Measurements from ENCODE around the gene BZW2.

BZW2 gene

DNA sequence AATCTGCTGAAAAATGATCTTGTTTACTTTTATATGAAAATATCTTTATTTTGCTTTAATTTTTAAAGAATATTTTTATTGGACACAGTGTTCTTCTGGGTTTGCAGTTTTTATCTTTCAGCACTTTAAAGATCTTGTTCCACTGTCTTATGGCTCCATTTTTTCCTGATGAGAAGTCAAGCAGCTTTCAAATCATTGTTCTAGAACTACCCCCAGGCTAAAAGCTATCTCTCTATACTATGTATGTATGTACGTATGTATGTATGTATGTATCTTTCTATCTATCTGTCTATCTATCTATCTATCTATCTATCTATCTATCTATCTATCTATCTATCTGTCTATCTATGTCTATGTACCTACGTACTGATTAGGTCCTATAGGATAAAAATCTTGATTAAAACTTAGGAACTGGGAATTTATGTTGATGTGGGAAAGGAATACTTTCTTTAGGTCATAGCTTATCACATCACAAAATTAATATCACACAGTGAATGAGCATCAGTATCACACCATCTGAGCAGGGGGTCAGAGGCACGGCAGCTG, 72.2 kb downstream of the BZW2 start:
- DNase-seq (ENCODE audit: low read depth, low spot score), result no peak

DNA sequence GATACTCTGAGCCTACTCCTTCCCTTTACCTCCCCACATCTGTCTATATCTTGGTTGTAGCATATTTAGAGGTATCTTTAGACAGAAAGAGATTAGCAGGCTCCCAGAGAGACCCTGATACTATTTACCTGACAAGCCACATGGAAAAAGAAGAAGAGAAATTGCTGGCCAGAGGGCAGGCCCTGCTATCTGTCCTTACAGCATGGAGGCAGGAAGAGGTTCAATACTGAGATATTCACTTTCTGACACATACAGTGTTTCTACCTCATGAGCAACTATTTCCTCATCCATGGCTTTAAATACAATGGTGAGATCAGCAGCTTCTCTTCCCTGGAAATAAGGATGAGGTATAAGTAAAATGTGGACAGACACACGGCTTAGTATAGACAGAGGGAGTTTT, 73.7 kb downstream of the BZW2 start:
- no peak for DNase-seq (ENCODE audit: low read depth, low spot score)

DNA sequence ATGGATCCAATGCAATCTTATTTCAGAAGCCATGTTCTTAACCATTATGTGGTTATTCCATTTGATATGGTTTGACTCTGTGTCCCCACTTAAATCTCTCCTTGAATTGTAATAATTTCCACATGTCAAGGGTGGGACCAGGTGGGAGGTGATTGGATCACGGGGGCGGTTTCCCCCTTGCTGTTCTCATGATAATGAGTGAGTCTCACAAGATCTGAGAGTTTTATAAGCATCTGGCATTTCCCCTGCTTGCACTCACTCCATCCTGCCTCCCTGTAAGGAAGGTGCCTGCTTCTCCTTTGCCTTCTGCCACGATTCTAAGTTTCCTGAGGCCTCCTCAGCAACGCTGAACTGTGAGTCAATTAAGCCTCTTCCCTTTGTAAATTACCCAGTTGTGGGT, 75.6 kb downstream of the BZW2 start:
- DNase-seq (ENCODE audit: low read depth, low spot score), result no peak

DNA sequence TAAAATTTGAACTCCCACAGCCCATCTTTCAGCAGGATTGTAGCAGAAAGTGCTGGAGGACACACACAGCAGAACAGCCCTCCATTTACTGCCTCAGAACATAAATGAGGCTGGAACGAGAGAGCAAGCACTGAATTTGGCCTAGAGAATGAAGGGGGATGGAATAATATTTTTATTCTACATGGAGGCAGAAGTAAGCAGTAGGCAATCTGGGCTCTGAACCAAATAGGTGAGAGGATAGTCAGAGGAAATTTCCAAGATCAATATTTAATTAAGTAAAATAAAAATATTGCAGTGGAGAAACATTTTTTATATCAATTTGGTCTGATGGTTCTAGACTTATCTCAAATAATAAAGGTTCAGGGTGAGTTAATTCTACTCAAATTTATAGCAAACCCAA, 78.4 kb downstream of the BZW2 start:
- DNase-seq (ENCODE audit: low read depth, low spot score), result no peak

DNA sequence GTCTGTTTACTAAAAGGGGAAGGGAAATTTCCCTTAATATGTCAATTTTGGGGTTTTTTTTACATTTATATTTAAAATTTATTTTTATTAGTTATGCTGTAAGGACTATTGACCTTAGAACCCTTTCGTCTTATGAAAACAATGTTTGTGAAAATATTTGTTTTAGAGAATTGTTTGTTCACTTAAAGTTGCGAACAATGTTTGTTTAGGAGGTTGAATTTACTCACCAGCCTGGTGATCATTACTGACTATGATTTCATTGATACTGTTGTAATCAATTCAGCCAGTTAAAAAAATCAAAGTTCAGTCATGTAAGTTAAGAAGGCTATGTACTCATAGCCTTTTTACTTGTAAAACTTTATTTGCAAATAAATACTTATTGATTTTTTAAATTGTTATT, 80.2 kb downstream of the BZW2 start:
- no peak for DNase-seq (ENCODE audit: low read depth, low spot score)

DNA sequence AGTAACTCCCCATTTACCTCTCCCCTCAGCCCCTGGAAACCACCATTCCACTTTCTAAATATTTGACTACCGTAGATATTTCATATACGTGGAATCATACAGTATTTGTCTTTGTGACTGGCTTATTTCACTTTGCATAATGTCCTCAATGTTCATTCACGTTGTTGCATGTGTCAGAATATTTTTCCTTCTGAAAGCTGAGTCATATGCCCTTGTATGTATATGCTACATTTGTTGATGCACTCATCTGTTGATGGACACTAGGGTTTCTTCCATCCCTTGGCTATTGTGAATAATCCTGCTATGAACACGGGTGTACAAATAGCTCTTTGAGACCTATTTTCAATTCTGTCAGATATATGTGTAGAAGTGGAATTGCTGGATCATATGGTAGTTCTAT, 81.8 kb downstream of the BZW2 start:
- DNase-seq (ENCODE audit: low read depth, low spot score), result no peak

DNA sequence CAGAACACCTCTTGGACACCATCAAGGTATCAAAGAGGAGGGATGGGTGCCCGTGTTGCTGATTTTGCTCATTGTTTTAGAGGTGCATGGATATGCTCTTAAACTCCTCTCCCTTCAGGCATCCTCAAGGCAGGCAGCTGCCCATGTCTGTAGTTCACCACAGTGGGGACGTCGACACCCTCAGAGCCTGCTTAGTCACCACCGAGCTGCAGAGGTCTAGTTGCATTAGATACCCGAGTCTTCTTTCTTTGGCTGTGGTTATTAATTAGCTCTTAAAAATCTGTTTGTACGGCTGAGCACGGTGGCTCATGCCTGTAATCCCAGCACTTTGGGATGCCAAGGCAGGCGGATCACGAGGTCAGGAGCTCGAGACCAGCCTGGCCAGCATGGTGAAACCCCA, 82.8 kb downstream of the BZW2 start:
- no peak for DNase-seq (ENCODE audit: low read depth, low spot score)

DNA sequence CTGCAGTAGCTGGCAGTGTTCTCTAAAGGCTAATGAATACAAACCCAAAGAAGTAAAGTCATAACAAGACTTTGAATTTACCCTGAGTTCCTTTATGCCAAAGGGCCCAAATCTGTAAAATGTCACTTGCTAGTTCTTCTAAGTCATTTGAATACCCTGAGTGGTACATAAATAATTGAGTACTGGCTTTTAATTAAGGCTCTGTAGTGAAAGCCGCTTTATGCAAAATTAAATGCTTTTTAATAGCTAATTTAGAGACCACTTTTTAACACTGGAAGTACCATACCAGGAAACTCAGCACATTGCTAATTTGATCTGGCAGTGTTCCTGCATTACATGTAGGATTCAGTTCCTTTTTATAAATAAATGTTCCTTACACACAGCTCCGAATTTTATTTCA, 83.6 kb downstream of the BZW2 start:
- no peak for DNase-seq (ENCODE audit: low read depth, low spot score)

DNA sequence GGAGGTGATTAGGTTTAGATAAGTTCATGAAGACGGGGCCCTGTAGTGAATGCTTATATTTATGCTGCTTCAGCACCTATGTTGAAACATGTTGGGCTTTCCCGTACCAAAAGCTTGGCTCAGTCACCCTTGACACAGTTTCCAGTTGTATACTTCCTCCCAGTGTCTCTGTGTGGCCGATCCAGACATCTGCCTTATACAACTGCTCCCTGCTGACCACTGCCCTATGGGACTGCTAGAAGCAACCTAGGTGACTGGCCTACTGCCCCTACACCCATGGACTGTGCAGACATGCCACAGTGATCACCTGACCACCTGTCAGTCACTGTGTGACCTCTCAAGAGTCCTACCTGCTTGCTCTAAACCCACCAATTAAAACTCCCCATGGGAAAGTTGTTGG, 85.0 kb downstream of the BZW2 start:
- DNase-seq (ENCODE audit: low read depth, low spot score), result no peak

DNA sequence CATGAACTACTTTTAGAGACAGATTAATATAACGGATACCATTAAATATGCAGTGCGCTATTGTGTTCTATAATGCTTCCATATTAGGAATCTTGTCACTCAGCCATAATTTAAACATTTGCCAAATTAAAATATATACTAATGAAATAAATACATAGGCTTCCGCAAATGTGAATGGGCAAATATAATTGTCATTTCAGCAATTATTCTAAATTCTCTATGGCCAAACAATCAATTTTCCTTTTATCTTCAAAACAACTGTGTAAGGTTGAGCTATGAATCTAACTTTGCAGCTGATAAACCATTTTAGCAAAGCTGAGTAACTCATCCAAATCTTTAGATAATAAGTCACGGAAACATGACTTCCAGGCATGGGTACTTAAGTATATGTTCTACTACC, 86.8 kb downstream of the BZW2 start:
- DNase-seq (ENCODE audit: low read depth, low spot score), result no peak

DNA sequence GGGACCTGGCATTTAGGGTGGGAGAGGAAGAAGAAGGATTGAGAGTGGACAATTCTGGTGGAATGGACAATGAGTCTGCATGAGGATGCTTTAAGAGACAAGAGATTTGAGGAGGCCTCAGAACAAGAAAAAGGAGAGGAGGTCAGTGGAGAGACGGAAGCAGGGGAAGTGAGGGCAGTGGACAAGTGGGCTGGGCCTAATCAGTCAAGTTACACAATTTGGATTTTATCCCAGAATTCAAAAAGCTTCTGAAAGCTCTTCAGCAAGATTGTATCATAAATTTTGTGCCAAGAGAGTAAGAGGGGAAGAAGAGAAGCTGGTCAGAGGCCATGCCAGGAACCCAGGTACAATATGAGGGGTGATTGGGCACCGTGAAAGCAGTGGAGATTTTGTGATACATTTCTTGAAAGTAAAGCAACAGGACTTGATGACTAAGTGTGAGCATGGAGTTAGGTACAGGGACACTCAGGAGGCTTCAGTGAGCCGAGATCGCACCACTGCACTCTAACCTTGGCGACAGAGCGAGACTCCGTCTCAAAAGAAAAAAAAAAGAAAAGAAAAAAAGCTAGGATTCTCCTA, 88.3 kb downstream of the BZW2 start:
- DNase-seq (ENCODE audit: low read depth, low spot score), result no peak

DNA sequence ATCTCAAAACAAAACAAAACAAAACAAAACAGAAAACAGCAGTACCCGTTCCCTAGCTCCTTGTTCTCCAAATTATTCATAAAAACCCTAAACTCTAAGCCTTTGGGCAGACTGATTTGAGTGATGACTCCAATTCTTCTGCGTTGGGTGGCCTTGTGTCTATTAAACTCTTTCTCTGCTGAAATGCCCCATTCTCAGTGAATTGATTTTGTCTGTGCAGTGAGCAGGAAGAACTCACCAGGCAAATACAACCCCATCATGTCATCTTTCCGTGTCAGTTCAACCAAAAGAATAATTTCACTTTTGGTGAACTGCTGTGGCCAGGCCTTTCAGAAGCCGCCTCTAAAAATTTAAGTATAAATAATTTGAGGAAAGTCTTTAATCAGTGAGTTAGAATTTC, 89.0 kb downstream of the BZW2 start:
- no peak for DNase-seq (ENCODE audit: low read depth, low spot score)

DNA sequence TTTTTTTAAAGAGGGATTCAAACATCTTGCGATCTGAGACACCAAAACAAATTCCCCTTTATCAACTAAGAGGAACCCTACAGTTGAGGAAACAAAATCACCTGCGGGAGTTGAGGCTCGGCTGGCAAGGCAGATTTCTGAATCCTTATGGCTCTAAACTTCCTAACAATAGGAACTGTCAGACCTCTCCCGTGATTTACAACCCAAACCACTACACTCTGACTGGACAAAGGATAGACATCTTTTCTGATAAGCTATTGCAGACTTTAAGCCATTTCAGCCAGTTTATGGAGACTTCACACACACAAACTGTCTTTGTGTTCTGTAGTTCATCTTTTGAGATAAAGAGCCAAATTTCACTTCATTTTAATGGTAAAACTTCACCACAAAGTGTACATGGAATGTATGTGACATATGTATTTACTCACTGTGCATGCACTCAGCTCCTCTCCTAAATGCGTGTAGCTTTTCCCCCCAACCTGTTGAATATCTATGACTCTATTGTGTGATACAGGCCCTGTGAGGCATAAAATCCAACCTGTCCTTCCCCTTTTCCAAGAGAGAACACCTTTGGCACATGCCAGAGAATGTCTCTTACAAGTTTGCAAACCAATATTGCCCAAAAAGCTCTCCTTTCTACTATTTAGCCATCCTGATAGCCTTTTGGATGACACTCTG, 92.2 kb downstream of the BZW2 start:
- no peak for DNase-seq (ENCODE audit: low read depth, low spot score)

DNA sequence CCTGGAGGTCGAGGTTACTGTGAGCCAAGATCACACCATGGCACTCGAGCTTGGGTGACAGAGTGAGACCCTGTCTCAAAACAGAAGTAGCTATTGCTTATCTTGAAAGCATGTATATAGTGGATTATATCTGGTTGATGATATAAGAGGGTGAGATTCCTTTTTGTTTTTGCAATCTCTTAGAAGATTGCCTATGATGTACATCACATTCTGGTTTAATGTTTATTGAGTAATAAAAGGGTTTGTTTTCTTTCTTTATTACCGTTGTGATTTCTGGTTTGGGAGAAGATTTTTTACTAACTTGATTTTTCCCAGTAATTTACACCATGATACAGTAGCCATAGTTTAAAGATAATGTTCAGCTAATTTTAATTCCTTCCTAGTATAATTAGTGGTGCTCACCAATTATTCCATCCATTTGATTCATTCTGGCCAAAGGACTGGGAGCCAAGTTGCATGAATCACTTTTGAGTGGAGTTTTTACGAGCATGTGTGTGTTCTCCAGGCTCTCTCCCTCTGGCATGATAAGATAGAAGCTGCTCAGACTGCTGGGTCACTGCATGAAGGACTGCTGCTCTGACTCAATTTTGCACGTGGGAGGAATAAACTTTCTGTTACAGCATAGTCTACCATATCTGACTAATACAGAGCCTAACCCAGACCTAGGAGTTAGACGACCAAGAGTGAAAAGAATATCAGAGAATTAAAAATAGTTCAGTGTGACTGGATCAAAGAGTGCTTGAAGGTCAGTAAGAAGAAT, 94.1 kb downstream of the BZW2 start:
- DNase-seq (ENCODE audit: low read depth, low spot score), result no peak

DNA sequence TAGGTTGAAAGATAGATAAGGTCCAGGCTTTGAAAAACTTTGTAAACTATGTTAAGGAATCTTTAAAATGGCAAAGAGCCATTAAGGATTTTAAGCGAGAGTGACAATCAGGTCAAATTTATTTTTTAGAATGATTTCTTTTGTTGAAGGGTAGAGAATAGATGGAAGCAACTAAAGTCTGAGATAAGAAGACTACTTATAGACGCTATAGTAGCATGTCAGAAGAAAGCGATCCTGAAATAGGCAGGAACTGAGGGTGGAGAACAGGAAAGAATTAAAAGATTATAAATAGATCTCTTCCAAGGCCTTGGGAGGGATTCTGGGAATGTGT, 94.6 kb downstream of the BZW2 start:
- DNase-seq (ENCODE audit: low read depth, low spot score), result no peak

DNA sequence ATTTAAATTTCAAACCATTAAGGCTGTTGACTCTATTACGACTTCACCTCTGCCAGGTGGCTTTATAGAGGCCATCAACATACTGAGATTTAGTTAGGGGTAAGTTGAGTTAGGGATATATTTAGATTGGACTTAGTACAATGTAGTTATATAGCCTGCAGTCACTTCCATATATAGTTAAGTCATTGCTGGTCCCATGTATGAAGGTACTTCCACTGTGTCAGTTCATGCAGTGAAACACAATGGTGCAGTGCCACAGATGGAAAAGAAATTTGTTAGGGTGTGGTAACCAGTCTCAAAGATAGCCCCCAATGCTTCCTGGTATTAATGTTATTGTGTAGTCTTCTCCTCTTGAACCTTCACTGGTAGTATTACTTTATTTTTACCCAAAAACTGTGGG, 95.0 kb downstream of the BZW2 start:
- DNase-seq (ENCODE audit: low read depth, low spot score), result no peak

DNA sequence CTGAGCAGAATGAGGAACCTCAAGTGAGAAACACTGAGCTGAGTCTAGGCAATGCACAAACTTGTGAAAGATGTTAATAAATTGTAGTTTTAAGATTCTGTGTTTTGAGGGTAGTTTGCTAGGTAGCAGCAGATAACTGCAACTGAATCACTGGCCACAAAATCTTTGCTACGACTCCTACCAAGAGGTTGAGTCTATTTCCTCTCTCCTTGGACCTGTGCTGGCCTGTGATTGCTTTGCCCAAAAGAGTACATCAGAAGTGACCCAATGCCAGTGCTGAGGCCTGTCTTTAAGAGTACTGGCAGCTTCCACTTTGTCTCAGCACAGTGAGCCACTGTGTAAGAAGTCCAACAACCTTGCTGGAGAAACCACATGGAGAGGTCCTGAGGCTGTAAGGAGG, 95.7 kb downstream of the BZW2 start:
- DNase-seq (ENCODE audit: low read depth, low spot score), result no peak

DNA sequence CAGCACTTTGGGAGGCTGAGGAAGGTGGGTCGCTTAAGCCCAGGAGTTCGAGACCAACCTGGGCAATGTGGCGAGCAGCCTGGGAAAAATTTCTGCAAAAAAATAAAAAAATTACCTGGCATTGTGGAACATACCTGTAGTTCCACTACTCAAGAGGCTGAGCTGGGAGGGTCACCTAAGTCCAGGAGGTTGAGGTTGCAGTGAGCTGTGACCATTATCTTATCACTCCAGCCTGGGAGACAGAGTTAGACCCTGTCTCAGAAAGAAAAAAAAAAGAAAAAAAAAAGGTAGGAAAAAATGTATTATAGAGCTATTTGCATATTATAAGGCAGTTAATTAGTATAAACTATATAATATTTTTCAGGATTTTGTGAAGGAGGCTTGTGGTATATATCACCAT, 96.6 kb downstream of the BZW2 start:
- no peak for DNase-seq (ENCODE audit: low read depth, low spot score)

DNA sequence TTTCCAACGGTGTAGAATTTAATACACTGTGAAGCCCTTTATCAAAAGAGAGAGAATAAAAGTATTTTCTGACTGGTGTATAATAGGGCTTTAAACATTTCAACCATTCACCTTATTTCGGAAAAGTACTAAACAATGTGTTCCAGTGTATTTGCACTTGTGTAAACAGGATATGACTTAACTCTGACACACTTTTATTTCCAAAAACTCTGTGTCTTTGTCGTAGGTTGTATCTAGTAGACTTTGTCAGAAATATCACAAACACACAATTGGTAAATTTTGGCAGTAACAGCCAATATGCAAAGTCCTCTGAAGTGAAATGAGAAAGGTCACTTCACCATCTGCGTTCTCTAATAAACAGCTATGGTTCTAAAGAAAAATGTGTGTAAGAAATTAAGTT, 97.3 kb downstream of the BZW2 start:
- no peak for DNase-seq (ENCODE audit: low read depth, low spot score)

DNA sequence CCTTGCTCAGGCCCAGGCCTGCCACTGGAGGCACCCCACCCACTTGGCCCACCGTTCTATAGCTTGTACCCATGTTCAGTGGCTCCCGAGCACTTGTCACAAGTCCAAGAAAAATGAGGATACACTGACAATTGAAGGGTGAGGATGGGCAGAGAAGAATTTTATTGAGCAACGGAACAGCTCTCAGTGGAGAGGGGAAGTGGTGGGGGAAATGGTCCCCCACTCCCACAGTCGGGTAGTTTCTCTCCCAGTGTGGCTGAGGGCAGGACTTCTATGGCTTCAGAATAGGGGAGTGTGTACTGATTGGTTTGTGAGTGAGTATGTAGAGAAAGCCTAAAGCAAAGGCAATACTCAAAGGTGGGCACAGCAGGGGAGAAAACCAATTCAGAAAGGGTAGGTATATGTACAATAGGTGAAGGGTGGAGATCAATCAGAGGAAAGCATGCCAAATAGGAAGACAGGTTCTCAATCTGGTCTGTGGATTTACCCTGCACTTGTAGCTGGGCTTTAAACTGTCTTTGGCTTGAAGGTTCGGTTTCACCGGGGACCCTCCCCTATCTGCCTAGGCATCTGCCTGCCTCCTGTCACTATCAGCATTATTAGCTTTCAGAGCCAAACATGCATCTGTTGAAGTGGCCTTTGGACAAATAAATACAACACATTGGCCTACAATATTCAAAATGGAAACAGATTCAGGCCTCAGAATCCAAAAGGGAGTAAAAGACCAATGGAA, 98.7 kb downstream of the BZW2 start:
- DNase-seq (ENCODE audit: low read depth, low spot score), result no peak

DNA sequence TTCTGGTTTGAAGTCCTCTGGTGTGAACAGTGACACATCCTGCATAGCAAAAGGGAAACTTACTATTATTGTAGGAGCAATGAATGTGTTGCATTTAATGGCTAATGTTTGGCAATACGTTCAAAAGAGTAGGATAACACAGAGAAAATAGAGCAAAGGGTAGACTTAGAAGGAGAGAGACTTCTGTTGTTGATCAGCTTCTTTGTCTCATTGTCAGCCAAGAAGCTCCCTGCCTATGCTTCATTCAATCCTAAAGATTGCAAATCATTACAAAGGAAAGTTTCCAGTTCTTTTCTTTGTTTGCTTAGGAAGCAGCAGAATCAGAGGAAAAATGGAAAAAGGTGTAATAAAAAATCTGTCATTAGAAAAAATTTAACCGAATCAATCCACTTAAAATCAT, 99.7 kb downstream of the BZW2 start:
- DNase-seq (ENCODE audit: low read depth, low spot score), result no peak

DNA sequence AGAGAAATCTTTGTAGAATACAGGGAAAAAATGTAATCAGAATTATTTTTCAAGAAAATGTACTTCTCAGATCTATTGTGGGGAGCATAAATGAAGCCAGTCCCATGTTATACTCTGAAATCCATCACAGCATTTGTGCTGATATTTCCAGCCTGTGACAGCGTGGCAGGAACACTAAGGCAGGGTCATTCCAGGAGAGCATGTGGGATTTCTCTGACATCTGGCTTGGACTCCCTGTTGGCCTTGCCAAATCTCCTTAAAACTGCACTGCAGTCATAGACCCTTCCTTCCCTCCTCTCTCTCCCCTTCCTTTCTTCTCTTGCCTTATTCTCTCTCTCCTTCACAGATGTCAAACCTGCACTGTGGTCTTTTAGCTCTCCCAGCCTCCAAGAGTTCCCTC, 101.1 kb downstream of the BZW2 start:
- no peak for DNase-seq (ENCODE audit: low read depth, low spot score)
